HuH-7.5 (cell line): ENCODE data around the gene HCAR2.
A peak's percentile ranks its signal among the peaks of the same experiment; 100 is the strongest.
"Not testable (repeated sequence)": the region's sequence is repeated elsewhere in the genome, so short reads cannot be mapped to it uniquely, and the experiment has no call there.

Experiments used
- DNase-seq: peaks from one replicate; pipeline ENCODE4 v3.0.0; 2011; ENCODE audit warnings: low spot score

The HCAR2 gene

DNA sequence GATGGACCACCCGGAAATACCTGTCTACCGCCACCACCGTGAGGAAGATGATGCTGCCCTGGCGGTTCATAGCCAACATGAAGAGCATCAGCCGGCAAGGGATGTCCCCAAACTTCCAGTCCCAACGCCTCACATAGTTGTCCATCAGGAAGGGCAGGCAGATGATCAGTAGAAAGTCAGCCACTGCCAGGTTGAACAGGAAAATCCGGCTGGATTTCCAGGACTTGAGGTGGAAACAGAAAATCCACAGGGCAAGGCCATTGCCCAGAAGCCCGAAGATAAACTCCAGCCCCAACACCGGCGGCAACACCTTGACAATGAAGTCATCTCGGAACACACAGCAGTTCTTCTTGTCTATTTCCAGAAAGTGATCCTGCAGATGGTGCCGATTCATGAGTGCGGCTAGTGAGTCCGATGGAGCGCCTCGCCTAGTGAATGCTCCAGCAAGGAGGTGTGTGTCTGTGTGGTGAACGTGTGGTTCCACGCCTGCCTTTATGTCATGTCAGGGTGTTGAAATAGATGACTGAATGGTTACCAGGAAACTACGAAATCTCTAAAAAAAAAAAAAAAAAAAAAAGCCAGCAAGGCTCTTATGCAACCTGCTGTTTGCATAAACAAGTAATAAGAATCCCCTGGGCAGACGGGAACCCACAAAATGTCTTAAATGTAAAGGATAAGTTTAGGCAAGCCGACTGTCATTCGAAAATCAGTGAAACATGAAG, at the start of gene HCAR2:
Gene HCAR2 (minus strand): TSS at position 468 of the 722 bp plus-strand sequence. CDS start 74 bp downstream, at position 394.
- not testable (repeated sequence) for DNase-seq

DNA sequence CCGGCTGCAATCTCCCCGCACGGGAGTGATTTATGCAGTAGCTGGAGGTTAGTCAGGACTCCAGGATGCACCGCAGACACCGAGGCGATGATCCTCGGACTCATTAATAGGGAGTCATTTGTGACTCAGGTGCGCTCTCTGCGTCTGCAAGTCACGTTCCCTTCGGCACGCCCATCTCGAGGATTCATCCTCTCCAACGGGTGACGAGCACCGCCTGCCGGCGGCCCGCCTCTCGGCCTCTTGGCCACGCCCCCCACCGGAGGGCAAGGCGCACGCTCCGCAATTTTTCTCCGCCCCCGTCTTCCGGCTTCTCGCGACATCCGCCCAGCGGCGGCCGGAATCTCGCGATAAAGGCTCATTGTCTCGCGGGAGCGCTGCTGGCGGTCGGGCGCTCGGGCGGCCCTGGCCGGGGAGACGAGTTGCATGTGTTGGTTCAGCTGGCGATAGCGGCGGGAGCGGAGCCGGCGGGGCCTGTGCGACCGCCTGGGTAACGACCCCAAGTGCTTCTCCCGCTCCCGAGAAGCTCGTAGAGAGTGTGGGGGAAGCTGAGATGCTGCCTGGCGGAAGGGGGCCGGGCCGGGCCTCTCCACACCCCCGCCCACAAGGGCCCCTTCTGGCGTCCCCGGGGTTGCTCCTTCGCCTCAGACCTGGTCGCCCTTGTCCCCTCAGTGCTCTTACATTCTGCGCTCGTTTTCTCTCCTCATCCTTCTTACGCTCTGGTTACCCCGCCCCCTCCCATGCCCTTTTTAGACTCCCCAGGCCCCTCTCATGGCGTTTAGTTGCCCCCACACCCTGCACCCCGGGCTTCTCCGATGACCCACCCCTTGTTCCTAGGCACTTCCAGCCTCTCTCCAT, 49.5 kb upstream of the HCAR2 start, which contains the start of gene DENR:
Gene DENR (plus strand): TSS at position 361 of the 855 bp plus-strand sequence. CDS start 878 bp downstream, outside the sequence.
- peak; percentile 74 for DNase-seq

DNA sequence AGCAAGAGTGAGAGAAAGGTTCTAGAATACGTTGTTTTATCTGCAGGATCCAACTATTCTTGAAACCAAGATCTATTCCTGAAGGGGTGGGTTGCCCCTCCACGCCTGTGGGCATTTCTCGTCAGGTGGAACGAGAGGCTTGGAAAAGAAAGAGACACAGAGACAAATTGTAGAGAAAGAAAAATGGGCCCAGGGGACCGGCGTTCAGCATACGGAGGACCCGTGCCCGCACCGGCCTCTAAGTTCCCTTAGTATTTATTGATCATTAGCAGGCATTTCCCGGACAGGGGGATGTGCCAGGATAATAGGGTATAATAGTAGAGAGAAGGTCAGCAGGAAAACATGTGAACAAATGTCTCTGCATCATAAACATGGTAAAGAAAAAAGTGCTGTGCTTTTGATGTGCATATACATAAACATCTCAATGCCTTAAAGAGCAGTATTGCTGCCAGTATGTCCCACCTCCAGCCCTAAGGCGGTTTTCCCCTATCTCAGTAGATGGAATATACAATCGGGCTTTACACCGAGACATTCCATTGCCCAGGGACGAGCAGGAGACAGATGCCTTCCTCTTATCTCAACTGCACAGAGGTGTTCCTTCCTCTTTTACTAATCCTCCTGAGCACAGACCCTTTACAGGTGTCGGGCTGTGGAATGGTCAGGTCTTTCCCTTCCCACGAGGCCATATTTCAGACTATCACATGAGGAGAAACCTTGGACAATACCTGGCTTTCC, 47.8 kb upstream of the HCAR2 start:
- DNase-seq, result not testable (repeated sequence)

DNA sequence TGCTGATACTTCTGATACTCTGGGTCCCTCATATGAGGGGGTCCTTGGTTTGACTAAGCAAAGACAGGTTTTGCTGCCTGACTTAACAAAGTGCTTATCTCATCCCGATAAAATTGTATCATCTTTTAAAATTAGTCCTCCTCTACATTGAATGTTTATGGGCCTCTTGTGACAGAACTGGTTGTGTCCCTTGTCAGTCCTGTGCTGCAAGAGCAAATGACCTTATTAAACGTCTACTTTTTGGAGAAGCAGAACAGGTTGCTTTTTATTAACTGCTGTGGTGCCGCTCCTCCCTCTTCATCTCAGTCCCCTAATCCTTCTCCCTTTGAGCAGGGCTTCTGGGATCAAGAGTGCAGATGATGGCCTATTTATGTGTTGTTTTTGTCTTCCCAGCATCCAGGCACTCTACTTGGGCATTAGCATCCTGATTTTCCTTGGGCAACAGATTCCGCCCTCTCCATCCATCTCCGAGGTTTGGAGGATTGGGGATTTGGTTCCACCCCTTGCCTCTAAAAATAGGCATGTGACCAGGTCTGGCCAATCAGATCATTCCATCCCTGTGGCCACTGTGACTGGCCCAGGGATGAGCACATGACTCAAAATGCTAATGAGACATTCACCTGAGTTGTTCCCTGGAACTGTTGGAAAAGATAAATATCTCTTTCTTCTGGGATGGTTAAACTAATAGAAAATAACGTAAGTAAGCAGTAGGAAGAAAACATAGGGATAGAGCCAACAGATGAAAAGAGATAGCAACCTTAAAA, 46.6 kb upstream of the HCAR2 start:
- DNase-seq, result peak; percentile 47

DNA sequence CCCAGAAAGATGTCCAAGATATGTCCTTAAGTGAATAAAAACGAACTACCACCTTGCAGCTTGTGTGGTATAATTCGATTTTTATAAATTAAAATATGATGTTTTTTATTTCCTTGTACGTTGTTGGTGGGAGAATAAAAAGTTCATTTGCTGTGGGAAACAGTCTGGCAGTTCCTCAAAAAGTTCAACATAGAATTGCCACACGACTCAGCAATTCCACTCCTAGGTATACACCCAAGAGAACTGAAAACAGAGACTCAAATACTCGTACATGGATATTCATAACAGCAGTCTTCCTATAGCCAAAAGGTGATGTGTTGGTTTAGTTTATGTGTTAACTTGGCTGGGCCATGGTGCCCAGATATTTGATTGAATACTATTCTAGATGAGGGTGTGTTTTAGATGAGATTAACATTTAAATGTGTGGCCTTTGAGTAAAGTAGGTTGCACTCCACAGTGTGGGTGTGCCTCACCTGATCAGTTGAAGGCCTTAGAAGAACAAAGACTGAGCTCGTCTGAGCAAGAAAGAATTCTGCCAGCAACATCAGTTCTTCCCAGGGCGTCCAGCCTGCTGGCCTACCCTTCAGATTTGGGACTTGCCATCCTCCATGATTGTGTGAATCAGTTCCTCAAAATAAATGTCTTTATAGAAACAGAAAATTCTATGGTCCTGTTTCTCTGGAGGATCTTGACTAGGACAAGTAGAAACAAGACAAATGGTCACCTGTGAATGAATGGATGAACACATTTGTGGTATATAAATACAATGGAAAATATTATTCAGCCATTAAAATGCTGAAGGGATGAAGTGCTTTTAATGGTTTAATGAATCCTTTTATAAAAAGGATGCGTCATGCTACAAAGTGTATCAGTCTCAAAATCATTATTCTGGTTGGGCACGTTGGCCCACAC, 44.3 kb upstream of the HCAR2 start:
- DNase-seq, result no peak

DNA sequence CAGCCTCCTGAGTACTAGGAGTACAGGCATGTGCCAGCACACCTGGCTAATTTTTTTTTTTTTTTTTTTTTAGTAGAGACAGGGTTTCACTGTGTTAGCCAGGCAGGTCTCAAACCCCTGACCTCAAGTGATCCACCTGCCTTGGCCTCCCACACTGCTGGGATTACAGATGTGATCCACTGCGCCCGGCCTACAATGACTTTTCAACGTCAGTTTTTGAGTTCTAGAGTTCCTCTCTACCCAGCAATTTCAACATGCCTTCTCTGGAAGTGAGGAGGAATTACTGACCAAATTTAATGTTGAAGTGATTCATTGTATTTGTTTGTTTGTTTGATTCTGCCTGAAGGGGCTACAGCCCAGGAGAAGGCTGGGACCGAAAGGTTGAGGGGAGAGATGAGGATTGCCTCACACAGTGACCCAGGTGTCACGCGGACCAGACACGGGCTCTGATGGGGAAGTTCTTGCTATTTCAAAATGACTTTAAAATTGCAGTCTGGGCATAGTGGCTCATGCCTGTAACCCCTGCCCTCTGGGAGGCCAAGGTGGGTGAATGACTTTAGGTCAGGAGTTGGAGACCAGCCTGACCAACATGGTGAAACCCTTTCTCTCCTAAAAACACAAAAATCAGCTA, 40.9 kb upstream of the HCAR2 start:
- no peak for DNase-seq

DNA sequence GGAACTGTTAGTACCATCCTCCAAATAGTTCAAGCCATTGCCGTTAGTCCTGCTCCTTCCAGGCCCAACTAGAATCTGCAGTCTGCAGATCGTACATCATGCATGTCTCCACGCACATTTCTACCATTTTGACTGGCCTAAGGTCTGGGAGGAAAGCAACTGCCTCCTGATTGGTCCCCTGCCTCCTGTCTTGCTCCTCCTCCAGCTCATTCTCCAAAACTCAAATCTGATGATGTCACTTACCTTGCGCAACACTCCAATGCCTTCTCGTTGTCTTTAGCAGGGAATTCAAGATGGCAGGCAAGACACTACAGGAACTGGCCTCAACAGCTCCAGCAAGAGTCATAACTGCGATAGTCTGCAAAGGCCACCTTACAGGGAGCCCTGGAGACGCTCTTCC, 37.2 kb upstream of the HCAR2 start:
- no peak for DNase-seq

DNA sequence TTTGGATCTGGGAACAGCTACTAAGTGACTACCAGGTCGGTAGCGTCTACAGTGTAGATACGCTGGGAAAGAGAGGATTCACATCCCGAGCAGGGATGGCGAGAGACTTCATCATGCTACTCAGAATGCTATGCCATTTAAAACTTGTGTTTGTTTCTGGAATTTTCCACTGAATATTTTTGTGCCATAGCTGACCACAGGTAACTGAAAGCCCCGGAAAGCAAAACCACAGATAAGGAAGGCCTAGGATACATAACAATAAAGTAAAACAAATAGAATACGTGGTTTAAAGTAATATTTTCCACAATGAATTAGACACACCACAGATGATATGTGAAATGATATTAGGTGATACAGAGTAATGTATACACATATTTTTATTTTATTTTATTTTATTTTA, 35.4 kb upstream of the HCAR2 start:
- no peak for DNase-seq

DNA sequence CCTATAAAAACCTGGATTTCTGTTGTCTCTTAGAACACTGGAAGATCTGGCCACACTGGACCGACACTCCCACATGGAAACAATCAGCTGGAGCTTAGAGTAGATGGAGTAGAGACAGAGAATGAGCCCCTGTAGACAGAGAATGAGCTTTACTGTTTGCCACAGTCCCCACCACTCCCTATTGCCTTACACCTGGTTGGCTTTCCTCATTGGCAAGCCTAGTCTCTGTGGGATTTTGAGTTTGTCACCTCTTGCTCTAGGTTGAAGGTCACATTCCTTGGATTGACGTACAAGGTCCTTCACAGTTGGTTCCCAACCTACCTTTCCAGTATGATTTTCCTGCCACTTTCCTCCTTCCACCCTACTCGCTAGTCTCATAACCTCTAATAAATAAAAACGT, 29.5 kb upstream of the HCAR2 start:
- no peak for DNase-seq

DNA sequence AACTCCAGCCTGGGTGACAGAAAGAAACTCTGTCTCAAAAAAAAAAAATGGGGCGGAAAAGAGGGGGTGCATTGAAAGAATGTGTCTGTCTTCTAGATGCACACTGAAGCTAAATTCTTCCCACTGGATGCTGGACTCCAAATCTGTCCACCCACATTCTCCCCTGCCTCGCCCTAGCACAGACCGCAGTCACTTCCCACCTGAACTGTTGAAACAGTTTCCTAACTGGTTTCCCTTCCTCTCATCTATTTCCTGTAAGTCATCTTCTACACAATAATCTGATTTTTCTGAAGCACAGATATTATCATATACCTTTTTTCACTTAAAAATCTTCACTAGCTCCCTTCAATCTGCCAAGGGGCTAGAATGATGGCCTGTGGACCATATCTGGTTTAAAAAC, 29.0 kb upstream of the HCAR2 start:
- no peak for DNase-seq

DNA sequence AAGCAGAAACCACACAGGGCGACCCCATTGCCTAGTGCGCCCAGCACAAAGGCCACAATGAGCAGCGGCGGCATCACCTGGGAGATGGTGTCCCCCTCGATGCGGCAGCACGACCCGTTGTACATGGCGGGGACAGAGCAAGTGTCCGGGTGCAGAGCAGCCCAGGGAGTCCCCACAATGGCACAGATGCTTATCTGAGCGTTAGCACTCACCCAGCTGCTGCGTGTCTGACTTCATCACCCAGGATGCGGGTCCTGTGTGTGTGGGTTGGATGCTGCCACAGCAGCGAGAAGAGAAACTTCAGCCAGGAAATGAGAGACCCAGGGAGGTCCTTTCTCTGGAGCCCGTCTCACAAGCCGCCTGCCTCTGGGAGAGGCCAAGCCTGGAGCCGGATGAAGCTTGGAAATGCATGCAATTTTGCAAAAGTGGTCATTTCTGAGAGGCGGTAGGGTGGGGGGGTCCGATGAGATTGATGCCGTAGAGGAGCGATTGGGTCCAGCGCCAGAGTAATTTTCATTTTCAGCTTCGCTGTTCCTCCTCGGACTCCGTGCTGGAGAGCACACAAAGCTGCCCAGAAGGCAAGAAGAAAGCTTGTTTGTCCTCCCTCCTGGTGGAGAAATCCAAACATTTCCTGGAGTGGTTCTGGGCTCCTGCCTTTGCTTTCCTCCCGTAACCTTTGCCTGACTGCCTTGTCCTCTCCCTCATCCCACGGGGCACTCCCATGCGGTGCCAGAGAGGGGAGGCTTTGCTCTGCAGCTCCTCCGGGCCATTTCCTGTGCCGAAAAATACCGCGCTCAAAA, 27.3 kb upstream of the HCAR2 start, which contains the start of gene HCAR1:
Gene HCAR1 (minus strand): TSS at position 630 of the 800 bp plus-strand sequence. CDS start 505 bp downstream, at position 125.
- peak; percentile 40 for DNase-seq

DNA sequence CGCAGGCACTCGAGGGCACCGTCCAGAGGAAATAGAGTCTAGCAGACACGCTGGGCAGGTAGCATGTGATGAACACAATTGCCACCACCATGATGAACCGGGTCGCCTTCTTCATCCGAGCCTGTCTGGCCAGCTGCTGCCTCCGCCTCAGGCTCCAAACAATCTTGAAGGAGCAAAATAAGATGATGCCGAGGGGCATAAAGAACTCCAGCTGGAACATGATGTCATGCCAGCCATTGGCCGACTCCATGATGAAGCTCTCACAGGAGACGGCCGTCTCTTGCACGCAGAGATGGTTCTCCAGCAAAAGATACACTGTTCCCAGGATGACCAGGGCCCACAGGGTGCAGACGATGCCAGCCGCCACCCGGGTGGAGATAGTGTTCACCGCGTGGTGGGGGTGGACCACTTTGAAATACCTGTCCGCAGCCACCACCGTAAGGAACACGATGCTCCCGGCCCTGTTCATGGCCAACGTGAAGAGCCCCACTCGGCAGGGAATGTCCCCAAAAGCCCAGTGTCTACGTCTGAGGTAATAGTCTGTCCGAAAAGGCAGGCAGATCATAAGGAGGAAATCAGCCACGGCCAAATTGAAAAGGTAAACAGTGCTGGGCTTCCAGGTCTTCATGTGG, 26.5 kb upstream of the HCAR2 start:
- DNase-seq, result no peak

DNA sequence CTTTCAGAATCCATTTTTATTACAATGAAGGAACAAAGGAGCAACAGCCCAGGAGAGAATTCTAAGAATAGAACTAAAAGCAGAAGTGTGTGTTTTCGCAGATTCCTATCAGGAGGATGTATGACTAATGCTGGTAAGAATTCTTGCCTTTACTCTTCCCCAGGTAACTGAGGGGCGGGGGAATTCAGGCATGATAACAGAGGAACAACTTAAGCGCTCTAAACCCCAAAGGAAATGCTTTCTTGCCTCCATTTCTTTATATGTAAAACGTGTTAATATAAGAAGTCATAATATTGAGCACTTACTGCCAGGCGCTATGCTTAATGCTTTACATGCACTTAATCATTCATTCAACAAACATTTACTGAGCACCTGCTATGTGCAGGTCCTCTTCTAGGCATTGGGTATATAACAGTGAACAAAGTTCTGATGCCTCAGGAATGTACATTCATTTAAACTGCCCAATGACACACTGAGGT, 23.0 kb upstream of the HCAR2 start:
- no peak for DNase-seq

DNA sequence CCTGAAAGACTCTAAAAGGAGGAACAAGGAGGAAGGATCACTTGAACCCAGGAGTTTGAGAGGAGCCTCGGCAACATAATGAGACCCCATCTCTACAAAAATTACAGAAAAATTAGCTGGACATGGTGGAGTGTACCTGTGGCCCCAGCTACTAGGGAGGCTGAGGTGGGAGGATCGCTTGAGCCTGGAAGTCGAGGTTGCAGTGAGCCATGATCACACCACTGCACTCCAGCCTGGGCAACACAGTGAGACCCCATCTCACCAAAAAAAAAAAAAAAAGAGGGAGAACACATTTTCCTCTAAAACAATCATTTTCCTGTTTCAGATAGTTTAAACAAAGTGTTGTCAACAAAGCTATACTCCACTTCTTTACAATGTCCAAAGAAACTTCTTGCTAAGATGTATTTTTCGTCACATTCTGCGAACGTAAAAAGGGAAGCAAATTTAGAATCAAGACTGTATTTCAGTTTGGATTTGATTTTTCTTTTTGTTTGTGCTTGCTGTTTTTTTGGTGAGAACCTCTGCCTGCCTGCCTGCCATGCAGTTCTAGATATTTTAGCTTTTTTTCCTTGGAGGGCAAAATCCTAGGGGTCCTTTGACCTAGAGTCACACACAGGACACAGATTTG, 22.4 kb upstream of the HCAR2 start:
- no peak for DNase-seq

DNA sequence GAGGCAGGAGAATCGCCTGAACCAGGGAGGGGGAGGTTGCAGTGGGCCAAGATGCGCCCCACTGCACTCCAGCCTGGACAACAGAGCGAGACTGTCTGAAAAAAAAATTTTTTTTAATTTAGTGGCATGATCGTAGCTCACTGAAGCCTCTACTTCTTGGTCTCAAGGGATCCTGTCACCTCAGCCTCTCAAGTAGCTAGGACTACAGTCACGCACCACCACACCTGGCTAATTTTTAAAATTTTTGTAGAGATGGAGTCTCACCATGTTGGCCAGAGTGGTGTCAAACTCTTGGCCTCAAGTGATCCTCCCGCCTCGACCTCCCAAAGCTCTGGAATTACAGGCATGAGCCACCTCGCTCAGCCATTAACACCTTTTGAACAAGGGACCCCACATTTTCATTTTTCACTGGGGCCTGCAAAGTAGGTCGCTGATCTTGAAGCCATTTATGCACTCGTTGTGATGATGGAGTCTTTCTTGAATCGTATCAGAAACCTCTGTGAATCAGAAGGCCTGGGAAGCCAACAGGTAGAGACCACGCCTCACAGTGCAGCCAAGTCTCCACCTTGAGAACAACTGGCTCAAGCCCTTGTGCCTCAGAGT, 21.6 kb upstream of the HCAR2 start:
- DNase-seq, result no peak

DNA sequence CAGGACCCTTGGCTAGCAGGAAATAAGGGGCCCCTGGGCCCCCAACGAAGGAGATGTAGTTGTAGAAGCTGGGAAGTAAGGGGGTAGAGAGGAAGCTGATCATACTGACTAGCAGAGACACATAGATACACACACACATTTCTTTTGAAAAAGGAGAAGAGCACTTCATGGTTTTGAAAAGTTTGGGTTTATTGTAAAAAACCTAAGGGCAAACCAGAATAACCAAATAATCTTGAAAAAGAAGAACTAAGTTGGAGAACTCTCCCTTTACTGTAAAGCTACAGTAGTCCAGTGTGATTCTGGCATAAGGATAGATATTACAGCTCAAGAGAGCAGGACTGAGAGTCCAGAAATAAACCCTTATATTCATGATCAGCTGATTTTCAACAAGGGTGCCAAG, 19.2 kb upstream of the HCAR2 start:
- no peak for DNase-seq

DNA sequence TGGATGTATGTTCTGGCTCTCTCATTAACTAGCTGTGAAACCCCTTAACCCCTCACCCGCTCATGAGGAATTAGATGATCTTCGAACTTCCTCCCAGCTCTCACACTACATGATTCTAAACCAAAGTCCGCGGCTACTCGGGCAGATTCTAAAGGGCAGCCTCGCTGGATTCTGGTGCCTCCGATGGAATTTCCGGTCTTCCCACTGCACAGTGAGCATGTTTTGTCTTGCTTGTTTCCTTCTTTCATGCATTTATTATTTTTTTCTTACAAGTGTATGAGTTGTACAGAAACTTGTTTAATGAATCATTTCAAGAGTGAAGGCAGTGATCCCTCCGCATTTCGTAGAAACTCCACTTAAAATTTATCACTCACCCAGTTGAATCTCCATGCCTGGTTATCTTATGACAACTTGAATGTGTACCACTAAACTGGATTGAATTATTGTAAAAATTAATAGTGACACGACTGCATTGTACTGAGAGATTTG, 17.9 kb upstream of the HCAR2 start:
- no peak for DNase-seq
